NCI-H82 treated with DMSO at 0.1 percent for 48 hours (cell line): ENCODE data around the gene ZNF474.
A peak's percentile ranks its signal among the peaks of the same experiment; 100 is the strongest.
"Not testable (repeated sequence)": the region's sequence is repeated elsewhere in the genome, so short reads cannot be mapped to it uniquely, and the experiment has no call there.

ENCODE experiments used
- DNase-seq: peaks from one replicate; lab custom pipeline; 2025; ENCODE audit not compliant: unreplicated experiment; lab: John Stamatoyannopoulos, UW

The ZNF474 gene

GRCh38 chr5:122129306-122129705 lies at the start of gene ZNF474:
Gene ZNF474, plus strand, starts transcription at chr5:122129546. Its CDS starts 22,445 bp downstream, at chr5:122151991.
- no peak for DNase-seq

GRCh38 chr5:122081541-122081940 lies 47.8 kb upstream of the ZNF474 start:
- DNase-seq: no peak

- DNase-seq: no peak
These were observed 45.8 kb upstream of the ZNF474 start for GRCh38 chr5:122083535-122083934.

- no peak for DNase-seq
These were observed 44.3 kb upstream of the ZNF474 start for GRCh38 chr5:122085041-122085440.

- DNase-seq: no peak
These were observed 40.0 kb upstream of the ZNF474 start for GRCh38 chr5:122089096-122090013.

GRCh38 chr5:122091936-122092600 lies 37.3 kb upstream of the ZNF474 start:
- DNase-seq: peak; percentile 9

GRCh38 chr5:122093415-122094180 lies 35.7 kb upstream of the ZNF474 start:
- DNase-seq: no peak

GRCh38 chr5:122094251-122094650 lies 35.1 kb upstream of the ZNF474 start:
- not testable (repeated sequence) for DNase-seq

GRCh38 chr5:122095158-122095557 lies 34.2 kb upstream of the ZNF474 start:
- DNase-seq: no peak

- no peak for DNase-seq
These were observed 32.0 kb upstream of the ZNF474 start for GRCh38 chr5:122097391-122097790.

GRCh38 chr5:122099060-122099790 lies 30.1 kb upstream of the ZNF474 start:
- no peak for DNase-seq

- peak; percentile 39 for DNase-seq
These were observed 27.6 kb upstream of the ZNF474 start for GRCh38 chr5:122101636-122102285.

- no peak for DNase-seq
These were observed 26.5 kb upstream of the ZNF474 start for GRCh38 chr5:122102825-122103224.

GRCh38 chr5:122105909-122106308 lies 23.4 kb upstream of the ZNF474 start:
- no peak for DNase-seq

- no peak for DNase-seq
These were observed 22.3 kb upstream of the ZNF474 start for GRCh38 chr5:122107016-122107415.

GRCh38 chr5:122110987-122111386 lies 18.4 kb upstream of the ZNF474 start:
- no peak for DNase-seq

GRCh38 chr5:122111460-122111859 lies 17.9 kb upstream of the ZNF474 start:
- no peak for DNase-seq

- DNase-seq: no peak
These were observed 17.3 kb upstream of the ZNF474 start for GRCh38 chr5:122112063-122112462.

GRCh38 chr5:122112733-122113558 lies 16.4 kb upstream of the ZNF474 start:
- DNase-seq: no peak
